ENCODE data around the gene ARSI. TPM values are rescaled to one million over a fixed set of nuclear protein-coding genes. Genes with fewer than 3 reads are reported as not detected.

ARSI gene
- total RNA-seq, 1 donor from 2014 or later, result not detected

DNA sequence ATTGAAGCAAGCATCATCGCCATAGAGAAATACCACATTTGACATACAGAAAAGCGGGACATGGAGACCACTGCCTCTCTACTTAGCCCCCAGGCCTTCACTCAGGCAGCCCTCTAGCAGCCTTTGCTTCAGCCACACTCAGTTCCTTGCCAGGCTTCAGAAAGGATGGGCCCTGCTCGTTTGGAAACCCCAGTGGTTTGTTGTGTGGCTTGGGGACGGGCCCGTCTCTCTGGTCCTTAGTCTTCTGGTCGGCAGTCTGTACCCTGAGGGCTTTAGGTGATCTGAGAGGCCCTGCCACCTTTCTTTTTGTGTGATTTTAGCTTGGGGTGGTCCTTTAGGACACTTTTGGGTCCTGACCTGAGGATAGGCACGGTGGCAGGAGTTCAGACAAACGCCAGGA is 21.1 kb upstream of the ARSI start:
- peaks cover 2% of the 10 kb centered on the region for H3K9me3 Mint-ChIP-seq (ENCODE audit: unreplicated experiment)
- peaks cover 4% of the 10 kb centered on the region for H3K4me1 Mint-ChIP-seq (ENCODE audit: low read depth, unreplicated experiment)
- H3K27me3 Mint-ChIP-seq (ENCODE audit: unreplicated experiment), result peaks cover 5% of the 10 kb centered on the region
- TF ChIP-seq CTCF (IDR thresholded peaks at IDR 0.05; ENCODE audit: partially characterized antibody, unreplicated experiment), result no peak
- peaks cover 4% of the 10 kb centered on the region for H3K36me3 Mint-ChIP-seq (ENCODE audit: unreplicated experiment)
- DNase-seq, result no peak
- no peak overlapping the region for H3K27ac Mint-ChIP-seq (ENCODE audit: unreplicated experiment)
- H3K4me3 Mint-ChIP-seq (ENCODE audit: unreplicated experiment), result no peak overlapping the region

DNA sequence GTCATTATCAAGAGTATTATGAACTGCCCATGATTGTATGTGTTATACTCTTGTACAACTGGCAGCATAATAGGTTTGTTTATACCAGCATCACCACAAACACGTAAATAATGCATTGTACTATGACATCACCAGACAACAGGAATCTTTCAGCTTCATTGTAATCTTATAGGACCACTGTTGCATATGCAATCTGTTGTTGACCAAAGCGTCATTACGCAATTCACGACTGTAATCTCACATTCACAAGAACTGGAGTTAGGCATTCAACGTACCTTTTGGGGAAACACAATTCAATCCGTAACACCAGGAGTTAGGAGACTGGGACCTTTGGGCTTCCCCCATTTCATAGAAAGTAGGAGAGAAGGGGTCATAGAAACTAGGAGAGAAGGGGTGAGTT is 20.4 kb upstream of the ARSI start:
- peaks cover 4% of the 10 kb centered on the region for H3K36me3 Mint-ChIP-seq (ENCODE audit: unreplicated experiment)
- peaks cover 2% of the 10 kb centered on the region for H3K9me3 Mint-ChIP-seq (ENCODE audit: unreplicated experiment)
- TF ChIP-seq CTCF (IDR thresholded peaks at IDR 0.05; ENCODE audit: partially characterized antibody, unreplicated experiment), result no peak
- DNase-seq, result no peak
- no peak overlapping the region for H3K4me3 Mint-ChIP-seq (ENCODE audit: unreplicated experiment)
- peaks cover 5% of the 10 kb centered on the region for H3K27me3 Mint-ChIP-seq (ENCODE audit: unreplicated experiment)
- peaks cover 9% of the 10 kb centered on the region for H3K4me1 Mint-ChIP-seq (ENCODE audit: low read depth, unreplicated experiment)
- H3K27ac Mint-ChIP-seq (ENCODE audit: unreplicated experiment), result no peak overlapping the region

- no peak overlapping the region for H3K27ac Mint-ChIP-seq (ENCODE audit: unreplicated experiment)
- TF ChIP-seq CTCF (IDR thresholded peaks at IDR 0.05; ENCODE audit: partially characterized antibody, unreplicated experiment), result no peak
- peaks cover 4% of the 10 kb centered on the region for H3K27me3 Mint-ChIP-seq (ENCODE audit: unreplicated experiment)
- DNase-seq, result no peak
- H3K4me1 Mint-ChIP-seq (ENCODE audit: low read depth, unreplicated experiment), result peaks cover 9% of the 10 kb centered on the region
- no peak overlapping the region for H3K4me3 Mint-ChIP-seq (ENCODE audit: unreplicated experiment)
- peaks cover 2% of the 10 kb centered on the region for H3K9me3 Mint-ChIP-seq (ENCODE audit: unreplicated experiment)
- H3K36me3 Mint-ChIP-seq (ENCODE audit: unreplicated experiment), result peaks cover 4% of the 10 kb centered on the region
Measured at GRCh38 chr5:150322202-150322601, 19.5 kb upstream of the ARSI start.

GRCh38 chr5:150321784-150322183 is 19.1 kb upstream of the ARSI start:
- no peak overlapping the region for H3K4me3 Mint-ChIP-seq (ENCODE audit: unreplicated experiment)
- no peak for DNase-seq
- H3K4me1 Mint-ChIP-seq (ENCODE audit: low read depth, unreplicated experiment), result peaks cover 9% of the 10 kb centered on the region
- H3K9me3 Mint-ChIP-seq (ENCODE audit: unreplicated experiment), result peaks cover 2% of the 10 kb centered on the region
- TF ChIP-seq CTCF (IDR thresholded peaks at IDR 0.05; ENCODE audit: partially characterized antibody, unreplicated experiment), result no peak
- H3K27me3 Mint-ChIP-seq (ENCODE audit: unreplicated experiment), result peaks cover 4% of the 10 kb centered on the region
- peaks cover 4% of the 10 kb centered on the region for H3K36me3 Mint-ChIP-seq (ENCODE audit: unreplicated experiment)
- H3K27ac Mint-ChIP-seq (ENCODE audit: unreplicated experiment), result no peak overlapping the region

DNA sequence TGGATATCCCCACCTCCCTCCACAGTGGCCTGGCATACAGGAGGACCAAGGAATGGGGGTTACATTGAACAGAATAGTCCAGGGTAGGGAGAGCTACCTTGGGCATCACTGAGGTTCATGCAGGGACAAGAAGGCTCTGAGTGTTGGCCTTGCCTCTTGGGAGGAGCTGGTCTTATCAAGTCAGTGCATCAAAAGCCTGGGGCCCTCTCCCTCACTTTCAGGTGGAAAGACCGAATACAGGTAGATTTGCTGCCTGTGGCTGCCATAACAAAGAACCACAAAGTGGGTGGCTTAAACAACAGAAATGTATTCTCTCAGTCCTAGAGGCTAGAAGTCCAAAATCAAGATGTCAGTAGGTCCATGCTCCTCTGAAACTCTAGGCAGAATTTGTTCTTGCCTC is 18.5 kb upstream of the ARSI start:
- TF ChIP-seq CTCF (IDR thresholded peaks at IDR 0.05; ENCODE audit: partially characterized antibody, unreplicated experiment), result no peak
- H3K27ac Mint-ChIP-seq (ENCODE audit: unreplicated experiment), result no peak overlapping the region
- H3K4me3 Mint-ChIP-seq (ENCODE audit: unreplicated experiment), result no peak overlapping the region
- peaks cover 3% of the 10 kb centered on the region for H3K27me3 Mint-ChIP-seq (ENCODE audit: unreplicated experiment)
- DNase-seq, result no peak
- H3K9me3 Mint-ChIP-seq (ENCODE audit: unreplicated experiment), result peaks cover 2% of the 10 kb centered on the region
- H3K4me1 Mint-ChIP-seq (ENCODE audit: low read depth, unreplicated experiment), result peaks cover 9% of the 10 kb centered on the region
- peaks cover 4% of the 10 kb centered on the region for H3K36me3 Mint-ChIP-seq (ENCODE audit: unreplicated experiment)
